ENCODE data around the gene CHCHD6.
A peak's percentile ranks its signal among the peaks of the same experiment; 100 is the strongest.

Gene CHCHD6

DNA sequence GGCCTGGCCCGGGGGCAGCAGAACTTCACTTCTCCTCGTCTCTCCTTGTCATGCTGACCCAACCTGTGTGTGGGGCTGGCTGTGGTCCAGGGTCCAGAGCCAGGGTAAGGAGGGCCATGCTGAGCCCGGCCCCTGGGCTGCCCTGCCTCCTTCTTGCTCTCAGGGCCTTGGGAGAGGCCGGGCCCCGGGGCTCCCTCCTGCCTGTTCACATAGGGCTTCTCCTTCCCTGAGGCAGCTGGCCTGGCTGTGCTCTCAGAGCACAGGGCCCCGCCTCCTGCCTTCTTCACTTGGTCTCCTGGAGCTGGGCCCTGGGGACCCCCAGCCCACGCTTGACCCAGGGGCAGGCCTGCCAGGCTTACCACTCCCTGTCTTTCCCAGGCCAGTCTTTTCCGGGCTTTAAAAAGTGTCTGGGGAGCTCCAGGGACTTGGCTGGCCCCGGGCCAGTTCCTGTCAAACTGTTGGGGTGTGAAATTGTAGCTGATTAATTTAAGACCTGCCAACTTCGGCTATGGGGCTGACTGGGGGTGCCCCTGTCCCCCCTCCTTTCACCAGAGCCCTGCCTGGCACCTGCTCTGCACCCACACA, 290.7 kb downstream of the CHCHD6 start:
- DNase-seq (ENCODE audit: low spot score) = no peak

DNA sequence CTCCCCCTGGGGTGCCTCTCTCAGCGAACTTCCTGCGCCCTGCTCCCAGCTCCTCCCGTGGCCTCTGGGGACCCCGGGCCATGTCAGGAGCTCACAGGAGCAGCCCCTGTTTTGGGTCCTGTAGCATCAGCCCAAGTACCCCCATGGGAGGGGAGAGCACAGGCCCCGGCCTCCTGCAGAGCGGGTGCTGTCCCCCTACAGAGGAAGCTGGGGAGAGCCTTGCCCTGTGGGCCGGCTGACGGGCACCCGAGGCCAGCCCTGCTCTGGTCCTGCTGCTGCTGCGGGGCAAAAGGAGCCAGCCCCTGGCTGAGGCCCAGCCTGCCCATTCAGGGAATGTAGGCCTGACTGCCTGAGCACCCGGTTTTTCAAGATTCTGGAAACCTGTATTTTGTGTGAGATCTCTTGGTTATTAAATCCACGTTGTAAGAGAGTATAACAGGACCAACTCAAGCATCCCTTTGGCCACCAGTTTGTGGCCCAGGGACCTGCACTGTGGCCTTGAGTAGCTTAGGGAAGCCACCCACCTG, 291.3 kb downstream of the CHCHD6 start:
- DNase-seq (ENCODE audit: low spot score) = no peak

DNA sequence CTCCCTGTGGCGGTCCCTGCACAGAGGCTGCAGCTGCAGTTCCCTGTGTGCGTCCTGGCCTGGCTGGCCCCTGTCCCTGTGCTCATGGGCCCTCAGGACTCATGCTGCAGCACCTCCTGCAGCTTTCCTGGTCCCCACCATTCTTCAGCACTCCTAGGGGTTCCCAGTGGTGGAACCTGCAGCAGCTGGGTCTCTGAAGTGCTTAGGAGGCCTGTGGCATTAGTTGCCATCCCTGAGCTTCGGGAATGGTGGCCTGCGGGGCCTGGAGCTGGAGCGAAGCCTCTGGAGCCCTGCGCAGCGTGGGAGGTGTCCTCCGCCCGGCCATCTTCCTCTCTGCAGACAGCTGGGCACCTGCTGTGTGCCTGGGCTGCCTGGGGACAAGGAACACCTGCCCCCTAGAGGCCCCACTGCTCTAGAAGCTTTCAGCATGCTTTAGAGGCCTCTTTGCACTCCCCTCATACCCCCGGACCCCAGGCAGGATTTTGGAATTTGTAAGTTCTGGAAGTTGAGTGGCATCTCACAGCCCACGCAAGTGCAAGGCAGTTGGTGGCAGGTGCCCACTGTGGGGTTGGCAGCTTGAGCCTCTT, 292.0 kb downstream of the CHCHD6 start:
- DNase-seq (ENCODE audit: low spot score) = no peak

DNA sequence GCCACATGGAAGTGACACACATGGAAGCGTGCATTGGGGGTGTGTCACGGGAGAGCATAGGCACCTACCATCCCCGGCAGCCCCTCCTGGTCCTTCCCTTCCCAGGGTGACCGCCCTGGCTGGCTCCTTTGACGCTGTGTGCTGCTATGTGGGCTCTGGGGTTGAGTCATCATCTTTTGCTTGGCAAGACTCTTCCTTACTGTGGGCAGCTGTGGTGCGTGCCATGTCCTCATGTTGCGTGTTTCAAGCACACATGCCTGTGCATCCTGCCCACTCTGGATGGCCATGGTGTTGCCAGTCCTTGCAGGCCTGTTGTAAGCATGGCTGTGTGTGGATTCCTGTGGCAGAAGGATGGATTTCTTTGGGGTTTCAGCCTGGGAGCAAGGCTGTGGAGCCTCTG, 292.9 kb downstream of the CHCHD6 start:
- peak; percentile 42 for DNase-seq (ENCODE audit: low spot score)

DNA sequence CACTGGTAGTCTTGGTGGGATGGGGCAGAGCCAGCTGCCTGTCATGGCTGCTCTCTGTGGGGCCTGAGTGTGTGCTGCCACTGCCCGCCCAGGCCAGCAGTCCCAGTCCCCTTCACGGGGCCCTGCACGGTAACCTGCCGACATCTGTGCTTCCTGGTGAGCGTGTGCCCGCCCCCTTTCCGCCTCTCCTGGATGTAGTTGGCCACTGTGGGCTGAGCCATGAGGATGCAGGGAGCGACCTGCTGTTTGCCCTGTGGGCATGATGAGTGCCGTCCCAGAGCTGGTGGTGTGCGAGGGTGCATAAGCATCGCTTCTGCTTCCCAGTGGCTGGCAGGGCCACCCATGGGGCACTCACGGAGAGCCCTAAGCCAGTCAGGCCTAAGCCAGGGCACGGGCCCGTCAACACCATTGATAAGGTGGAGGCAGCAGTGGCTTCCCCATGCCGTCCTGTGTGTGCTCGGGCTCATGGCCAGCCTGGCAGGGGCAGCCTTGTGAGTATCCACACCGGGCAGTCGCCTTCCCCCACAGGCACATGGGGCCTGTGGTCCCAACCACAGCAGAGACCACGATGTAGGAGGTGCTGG, 293.5 kb downstream of the CHCHD6 start:
- no peak for DNase-seq (ENCODE audit: low spot score)

DNA sequence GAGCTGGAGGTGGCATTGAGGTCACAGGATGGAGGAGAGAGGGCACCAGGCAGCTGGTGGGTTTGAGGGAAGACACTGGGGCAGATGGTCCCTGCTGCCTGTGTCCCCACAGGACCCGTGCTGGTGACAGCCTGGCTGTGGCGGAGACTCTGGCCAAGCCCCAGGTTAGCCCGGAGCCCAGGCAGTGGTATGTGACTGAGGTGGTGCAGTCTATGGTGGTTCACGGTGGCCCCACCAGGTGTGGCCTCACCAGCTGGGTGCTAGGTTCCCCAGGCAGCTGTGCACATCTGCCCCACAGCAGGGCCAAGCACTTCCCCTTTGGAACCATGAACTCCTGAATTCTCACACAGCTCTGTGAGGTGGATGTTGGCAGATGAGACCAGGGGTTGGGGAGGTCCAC, 294.3 kb downstream of the CHCHD6 start:
- DNase-seq (ENCODE audit: low spot score) = no peak

DNA sequence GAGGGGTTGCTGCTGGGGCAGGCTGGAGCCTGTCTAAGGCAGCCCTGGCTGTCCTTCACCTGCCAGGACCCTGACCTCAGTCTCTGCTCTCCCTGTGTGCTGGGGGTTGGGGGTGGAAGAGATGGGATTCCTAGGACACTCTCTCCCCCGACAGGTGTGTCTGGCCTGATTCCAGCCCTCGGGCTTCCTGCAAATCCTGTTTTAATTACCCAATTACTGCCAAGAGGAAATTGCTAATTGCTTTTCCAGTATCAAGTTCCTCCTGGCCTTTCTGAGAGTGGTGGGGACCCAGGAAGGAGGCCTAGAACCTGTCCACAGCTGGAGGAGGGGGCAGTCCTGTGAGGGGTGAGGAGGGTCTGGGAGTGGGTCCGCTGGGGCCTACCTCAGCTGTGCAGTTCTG, 294.7 kb downstream of the CHCHD6 start:
- no peak for DNase-seq (ENCODE audit: low spot score)

DNA sequence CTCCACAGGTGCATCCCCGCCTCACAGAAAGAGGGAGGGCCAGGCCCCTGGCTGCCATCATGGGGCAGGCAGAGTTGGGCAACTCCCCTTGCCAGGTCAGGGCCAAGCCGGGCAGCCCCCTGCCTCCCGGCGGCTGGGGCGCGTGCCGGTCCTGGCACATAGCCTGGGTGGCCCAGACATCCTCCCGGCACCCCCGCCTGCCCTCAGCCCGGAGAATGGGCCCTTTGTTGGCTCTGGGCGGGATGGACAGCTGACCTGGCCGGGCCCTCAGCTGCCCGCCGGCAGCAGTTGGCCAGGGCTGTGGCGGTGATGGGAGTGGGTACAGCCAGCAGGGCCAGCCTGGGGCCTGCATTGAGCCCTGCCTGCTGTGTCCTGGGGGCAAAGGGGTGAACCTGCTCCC, 295.3 kb downstream of the CHCHD6 start:
- DNase-seq (ENCODE audit: low spot score) = no peak

DNA sequence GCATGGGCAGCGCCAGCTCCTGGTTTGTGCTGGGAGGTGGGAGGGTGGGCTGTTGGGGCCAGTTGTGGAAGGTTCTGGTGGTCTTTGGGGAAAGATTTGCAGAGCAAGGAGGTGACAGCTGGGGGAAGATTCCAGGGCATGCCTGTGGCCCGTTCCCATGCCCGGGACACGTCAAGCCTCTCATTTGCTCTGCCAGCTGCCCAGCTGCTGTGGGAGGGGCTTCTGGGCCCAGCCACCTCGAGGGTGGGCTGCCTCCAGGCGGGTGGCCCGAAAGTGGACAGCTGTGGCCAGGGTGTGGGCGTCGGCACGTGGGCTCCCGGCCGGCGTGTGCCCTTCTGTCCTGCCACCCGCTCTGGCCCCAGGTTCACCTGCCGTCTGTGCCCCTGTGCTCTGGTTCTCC, 296.1 kb downstream of the CHCHD6 start:
- DNase-seq (ENCODE audit: low spot score) = no peak

DNA sequence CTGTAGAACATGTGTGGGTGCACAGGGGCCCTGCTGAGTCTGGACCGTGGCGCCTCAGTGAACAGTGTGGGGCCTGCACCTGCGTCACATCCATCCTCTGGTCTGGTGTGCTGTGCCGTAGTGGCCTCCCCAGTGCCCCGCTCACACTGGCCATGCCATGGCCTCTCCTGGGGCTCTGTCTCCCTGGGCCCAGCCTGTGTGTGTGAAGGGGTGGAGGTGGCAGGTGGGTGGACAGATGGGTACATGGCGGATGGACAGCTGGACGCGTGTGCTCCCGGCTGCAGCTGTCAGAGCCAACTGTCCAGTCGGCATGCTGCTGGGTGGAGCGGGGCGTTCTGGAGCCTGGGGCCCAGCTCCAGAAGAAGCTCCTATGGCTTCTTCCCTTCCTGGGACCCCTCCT, 296.7 kb downstream of the CHCHD6 start:
- no peak for DNase-seq (ENCODE audit: low spot score)

DNA sequence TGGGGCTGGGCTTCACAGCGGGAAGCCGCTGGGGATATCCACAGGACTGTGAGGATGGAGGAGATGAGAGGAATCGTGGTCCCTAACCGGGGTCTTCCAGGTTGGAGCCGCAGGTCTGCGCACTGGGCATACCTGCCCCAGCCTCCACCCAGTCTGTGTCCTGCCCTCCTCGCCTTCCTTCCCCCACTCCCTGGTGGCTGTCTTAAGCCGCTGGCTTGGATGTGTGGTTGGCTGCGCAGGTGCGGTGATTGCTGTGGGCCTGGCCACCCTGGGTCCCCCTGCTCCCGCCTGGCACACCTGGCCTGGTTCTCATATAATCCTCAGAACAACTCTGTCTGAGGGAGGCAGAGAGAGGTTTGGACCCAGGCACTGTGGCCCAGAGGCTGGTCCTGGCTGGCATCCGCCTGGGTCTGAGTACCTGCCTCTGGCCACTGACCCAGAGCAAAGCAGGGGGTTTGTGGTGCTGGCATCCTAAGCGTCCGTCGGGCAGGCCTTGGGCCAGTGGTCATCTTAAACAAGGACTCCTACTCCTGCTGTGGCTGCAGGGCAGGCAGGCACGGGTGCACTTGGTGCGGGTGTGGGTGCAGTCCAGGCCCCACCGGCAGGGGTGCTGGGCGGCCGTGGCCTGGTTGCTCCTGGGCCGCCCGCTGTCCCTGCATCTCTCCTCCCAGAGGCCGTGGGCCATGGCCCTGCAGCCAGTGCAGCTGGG, 297.6 kb downstream of the CHCHD6 start:
- no peak for DNase-seq (ENCODE audit: low spot score)

DNA sequence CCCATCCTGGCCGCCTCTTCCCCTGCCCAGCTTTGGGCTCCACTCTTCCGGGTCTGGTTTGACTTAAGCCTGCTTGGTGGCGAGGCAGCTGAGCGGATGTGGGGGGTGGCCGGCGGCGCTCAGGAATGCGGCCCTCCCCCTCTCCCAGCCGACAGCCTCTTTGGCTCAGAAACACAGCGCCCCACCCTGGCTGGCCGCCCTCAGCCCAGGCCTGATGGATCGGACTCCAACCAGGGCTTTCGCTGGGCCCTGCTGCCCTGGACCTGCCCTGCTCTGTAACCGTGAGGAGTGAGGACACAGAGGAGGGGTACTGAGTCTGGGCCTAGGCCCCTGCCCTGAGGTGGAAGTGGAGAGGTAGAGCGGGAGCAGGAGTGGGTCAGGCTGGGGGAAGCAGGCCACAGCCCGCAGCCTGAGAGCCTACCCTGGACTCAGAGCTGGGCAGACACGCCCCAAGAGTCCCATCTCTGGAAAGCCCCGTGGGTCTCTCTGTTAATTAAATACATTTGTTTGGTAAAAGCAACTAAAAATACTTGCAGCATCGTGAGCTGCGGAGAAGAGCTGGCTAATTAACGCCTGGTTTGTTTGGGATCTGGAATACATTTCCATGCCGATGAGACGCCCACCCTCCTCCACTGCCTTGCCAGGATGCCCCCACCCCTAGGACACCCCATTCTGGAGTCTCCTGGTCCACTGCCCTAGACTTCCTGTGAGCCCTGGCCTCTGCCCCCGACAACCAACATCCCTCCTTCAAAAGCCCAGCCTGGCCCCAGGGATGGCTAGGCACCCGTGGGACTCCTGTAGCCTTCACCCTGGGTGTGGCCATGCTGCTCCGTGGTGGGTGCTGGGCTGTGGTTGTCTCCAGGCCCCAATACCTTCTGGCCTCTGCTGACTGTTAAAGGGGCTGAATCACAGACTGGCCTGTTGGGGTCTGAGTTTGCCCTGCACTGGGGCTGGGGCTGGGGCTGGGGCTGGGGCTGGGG, 298.4 kb downstream of the CHCHD6 start:
- DNase-seq (ENCODE audit: low spot score) = peak; percentile 98

DNA sequence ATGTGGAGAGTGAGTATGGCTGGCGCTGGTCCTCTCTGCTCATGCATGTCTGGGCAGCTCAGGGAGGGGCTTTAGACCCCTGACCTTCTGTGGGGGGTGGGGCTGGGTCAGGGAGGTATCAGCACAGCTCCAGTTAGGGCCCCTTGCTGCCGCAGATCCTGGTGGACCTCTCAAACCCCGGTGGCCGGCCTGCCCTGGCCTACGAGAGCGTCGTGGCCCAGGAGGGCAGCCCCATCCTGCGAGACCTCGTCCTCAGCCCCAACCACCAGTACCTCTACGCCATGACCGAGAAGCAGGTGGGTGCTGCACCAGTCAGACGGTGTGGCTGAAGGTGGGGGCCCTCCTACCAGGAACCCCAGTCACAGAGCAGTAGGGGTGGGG, 299.1 kb downstream of the CHCHD6 start:
- no peak for DNase-seq (ENCODE audit: low spot score)

DNA sequence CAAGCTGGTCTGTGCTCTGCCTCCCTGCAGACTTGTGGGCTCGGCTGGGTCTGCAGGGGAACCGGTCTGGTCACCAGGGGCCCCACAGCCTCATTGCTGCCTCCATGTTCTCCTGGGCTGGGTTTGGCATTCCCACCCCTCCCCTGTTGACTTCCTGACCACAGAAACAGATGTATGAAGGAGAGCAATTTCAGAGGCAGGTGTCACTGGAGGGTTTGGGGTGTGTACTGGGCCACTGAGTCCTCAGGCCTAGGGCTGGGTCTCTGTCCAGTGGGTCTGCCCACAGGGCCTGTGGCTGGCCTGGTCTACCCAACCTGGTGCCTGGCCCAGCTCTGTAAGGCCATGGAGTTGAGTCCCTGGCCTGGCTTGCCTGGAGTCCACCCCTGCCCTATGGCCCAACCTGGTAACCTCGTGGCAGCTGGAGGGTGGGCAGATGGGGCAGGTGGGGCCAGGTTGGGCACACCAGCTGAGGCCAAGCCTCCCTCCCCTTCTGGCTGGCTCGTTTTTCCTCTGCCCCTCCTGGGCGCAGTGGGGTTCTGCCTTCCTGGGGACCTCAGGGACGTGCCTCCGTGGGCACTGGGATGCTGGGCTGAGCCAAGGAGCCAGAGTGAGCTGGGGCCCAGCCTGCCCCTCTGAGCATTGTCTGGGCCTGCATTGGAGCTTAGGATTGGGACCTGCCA, 299.7 kb downstream of the CHCHD6 start:
- DNase-seq (ENCODE audit: low spot score) = no peak

DNA sequence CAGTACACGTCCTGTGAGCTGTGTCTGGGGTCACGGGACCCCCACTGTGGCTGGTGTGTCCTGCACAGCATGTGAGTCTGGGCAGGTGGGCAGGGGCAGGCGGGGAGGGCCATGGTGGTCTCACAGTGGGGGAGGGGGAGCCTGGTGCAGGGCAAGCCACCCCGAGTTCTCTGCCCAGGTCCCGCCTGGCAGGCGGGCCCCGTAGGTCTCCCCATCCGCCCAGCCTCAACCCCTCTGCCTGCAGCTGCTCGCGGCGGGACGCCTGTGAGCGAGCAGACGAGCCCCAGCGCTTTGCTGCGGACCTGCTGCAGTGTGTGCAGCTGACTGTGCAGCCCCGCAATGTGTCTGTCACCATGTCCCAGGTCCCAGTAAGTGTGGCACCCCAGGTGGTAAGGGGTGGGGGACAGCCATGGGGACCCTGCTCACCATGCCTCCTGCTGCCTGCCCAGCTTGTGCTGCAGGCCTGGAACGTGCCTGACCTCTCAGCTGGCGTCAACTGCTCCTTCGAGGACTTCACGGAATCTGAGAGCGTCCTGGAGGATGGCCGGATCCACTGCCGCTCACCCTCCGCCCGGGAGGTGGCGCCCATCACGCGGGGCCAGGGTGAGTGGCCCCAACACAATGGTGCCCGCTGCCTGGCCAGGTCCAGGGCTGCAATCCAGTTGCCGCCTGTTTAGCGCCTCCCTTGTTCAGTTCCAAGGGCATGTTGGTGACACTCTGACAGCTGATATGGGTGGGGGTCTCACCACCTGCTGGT, 300.8 kb downstream of the CHCHD6 start:
- DNase-seq (ENCODE audit: low spot score) = no peak

DNA sequence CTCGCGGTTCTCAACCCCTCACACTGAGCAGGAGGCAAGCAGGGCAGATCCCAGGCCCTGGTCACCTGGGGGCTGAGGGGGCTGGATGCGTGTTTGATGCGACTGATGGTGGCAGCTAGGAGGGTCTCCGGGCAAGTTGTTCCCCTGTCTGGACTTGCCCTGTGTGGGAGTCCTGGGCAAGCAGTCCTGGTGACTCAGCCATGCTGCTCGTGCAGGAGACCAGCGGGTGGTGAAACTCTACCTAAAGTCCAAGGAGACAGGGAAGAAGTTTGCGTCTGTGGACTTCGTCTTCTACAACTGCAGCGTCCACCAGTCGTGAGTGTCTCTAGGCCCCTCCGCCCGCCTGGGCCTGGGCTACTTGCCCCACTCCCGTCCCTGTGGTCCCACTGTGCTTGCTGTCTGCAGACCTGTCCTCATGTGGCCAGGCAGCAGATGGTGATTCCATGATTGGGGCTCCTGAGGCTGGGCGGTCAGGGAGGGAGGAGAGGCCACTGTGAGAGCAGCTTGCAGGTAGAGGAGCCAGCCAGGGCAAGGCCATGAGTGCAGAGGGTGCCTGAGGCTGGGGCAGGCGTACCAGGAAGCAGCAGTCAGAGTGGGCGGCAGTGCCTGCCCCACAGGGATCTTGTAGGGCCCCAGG, 301.9 kb downstream of the CHCHD6 start:
- peak; percentile 32 for DNase-seq (ENCODE audit: low spot score)

DNA sequence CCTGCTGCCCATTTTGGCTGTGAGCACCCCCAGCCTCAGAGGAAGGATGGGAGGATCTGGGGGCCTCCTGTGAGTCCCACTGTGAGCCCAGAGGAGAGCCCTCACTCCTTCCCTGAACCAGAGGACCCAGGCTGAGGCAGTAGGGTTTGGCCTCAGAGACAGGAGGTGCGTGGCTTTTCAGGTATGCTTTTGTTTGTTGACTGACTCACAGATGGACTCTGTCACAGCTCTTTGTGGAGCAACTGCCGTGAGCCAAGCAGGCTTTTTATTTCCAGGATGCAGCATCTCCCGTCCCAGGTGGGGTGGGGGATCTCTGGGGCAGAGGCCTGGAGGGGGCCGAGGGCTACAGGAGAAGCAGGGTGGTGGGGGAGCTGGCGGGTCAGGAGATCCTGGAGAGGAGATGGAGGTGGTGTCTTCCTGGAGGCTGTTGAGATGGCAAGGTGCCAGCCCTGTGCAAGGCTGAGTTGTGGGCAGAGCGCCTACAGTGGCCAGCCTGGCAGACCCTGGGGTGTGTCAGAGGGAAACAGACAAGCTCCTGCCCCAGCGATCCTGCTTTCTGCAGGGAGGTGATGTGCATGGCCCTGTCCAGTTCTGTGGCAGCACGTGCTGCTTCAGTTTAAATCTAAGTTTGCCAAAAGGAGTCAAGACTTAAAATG, 302.9 kb downstream of the CHCHD6 start:
- DNase-seq (ENCODE audit: low spot score) = no peak

DNA sequence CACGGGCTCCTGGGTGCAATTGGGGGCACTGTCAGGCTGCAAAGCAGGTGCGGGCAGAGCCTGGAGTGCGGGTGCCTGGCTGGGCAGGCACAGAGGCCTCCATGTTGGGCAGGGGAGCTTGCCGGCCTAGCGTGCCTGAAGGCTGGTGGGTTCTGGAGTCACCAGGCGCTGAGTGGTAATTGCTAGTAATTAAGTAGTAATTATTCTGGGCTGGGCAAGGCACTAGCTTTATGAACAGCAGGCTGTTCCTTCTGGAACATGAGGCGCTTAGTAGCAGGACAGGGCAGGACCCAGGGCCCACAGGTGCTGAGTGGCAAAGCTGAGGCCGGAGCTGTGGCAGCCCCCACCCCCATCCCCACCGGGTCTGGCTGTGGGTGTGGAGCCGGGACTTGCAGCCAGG, 304.2 kb downstream of the CHCHD6 start:
- DNase-seq (ENCODE audit: low spot score) = no peak

DNA sequence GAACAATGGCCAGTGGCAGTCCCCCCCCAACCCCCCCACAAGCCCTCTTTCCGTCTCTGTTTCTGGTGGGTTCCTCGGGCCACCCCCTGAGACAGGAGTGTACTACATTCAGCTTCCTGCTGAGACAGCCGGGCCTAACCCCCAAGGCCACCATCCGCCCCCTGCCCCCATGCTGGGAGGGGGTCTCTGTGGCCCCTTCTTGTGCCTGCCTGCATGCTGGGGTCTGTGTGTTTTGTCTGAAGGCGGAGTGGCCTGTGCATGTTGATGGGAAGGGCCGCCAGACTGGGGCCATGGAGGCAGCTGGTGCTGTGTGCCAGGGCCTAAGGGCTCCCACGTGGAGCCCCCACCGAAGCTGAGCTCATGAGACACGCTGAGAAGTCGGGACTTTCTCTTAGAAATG, 305.5 kb downstream of the CHCHD6 start:
- no peak for DNase-seq (ENCODE audit: low spot score)
